ENCODE results near the gene TRIM52.

TRIM52 gene

GRCh38 chr5:181233088-181233800 lies 27.7 kb downstream of the TRIM52 start:
- 93% methylated on average over 16 of the region's 16 CpGs for WGBS, 2 experiments
- Histone ChIP-seq H3K9me3 (ENCODE audit: control insufficient read depth, low read length) (no peaks in the 10 kb centered on the region), H3K4me3 (ENCODE audit: insufficient read depth, low read depth, low read length) (no peak overlapping the region), H3K4me1 (ENCODE audit: control insufficient read depth, insufficient read depth, low read length) (no peaks in the 10 kb centered on the region), H3K27ac (ENCODE audit: insufficient read depth, low read depth, low read length, poor library complexity, severe bottlenecking) (no peak overlapping the region), H3K36me3 (ENCODE audit: control insufficient read depth, insufficient read depth, low read length) (peaks cover 44% of the 10 kb centered on the region), H3K27me3 (ENCODE audit: control insufficient read depth, insufficient read depth, low read length, poor library complexity, severe bottlenecking) (no peaks in the 10 kb centered on the region)

DNA sequence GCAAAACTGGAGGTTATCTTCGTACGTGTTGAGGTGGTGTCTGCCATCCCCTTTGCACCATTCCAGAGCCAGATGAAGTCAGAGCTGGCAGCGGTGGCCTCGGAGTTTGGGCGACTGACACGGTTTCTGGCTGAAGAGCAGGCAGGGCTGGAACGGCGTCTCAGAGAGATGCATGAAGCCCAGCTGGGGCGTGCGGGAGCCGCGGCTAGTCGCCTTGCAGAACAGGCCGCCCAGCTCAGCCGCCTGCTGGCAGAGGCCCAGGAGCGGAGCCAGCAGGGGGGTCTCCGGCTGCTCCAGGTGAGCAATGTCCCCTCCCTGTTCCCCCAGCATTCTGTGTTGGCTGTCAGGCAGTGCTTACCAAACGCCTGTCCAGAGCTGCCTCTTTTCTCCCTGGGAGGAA lies 28.4 kb downstream of the TRIM52 start:
- Histone ChIP-seq H3K4me1 (ENCODE audit: control insufficient read depth, insufficient read depth, low read length) (no peaks in the 10 kb centered on the region), H3K9me3 (ENCODE audit: control insufficient read depth, low read length) (no peaks in the 10 kb centered on the region), H3K27ac (ENCODE audit: insufficient read depth, low read depth, low read length, poor library complexity, severe bottlenecking) (no peak overlapping the region), H3K4me3 (ENCODE audit: insufficient read depth, low read depth, low read length) (no peak overlapping the region), H3K36me3 (ENCODE audit: control insufficient read depth, insufficient read depth, low read length) (peaks cover 39% of the 10 kb centered on the region), H3K27me3 (ENCODE audit: control insufficient read depth, insufficient read depth, low read length, poor library complexity, severe bottlenecking) (no peaks in the 10 kb centered on the region)
- WGBS, 2 experiments, result 93 to 95% methylated on average over 18 of the region's 18 CpGs

DNA sequence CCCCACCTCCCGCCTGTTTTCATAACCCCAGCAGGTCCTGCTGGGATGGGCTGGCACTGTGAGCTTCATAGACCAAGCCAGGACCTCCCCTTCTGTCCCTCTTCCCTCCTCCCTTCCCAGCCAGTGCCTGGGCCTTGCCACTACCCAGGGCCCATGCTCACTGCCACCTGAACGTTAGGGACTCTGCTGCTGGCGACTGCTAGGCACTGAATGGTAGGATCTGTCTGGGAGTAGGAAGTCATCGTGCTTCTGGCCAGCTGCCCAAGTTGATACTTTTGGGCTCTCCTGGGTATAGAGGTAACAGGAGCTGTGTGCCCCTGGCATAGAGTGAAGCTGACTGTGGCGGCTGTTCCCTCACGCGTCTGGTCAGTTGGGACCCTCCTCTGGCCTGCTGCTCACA lies 29.5 kb downstream of the TRIM52 start:
- Histone ChIP-seq H3K27me3 (ENCODE audit: control insufficient read depth, insufficient read depth, low read length, poor library complexity, severe bottlenecking) (no peaks in the 10 kb centered on the region), H3K36me3 (ENCODE audit: control insufficient read depth, insufficient read depth, low read length) (peaks cover 30% of the 10 kb centered on the region), H3K4me3 (ENCODE audit: insufficient read depth, low read depth, low read length) (no peak overlapping the region), H3K27ac (ENCODE audit: insufficient read depth, low read depth, low read length, poor library complexity, severe bottlenecking) (no peak overlapping the region), H3K9me3 (ENCODE audit: control insufficient read depth, low read length) (no peaks in the 10 kb centered on the region), H3K4me1 (ENCODE audit: control insufficient read depth, insufficient read depth, low read length) (no peaks in the 10 kb centered on the region)
- WGBS, 2 experiments, result 92 to 94% methylated on average over 7 of the region's 7 CpGs

DNA sequence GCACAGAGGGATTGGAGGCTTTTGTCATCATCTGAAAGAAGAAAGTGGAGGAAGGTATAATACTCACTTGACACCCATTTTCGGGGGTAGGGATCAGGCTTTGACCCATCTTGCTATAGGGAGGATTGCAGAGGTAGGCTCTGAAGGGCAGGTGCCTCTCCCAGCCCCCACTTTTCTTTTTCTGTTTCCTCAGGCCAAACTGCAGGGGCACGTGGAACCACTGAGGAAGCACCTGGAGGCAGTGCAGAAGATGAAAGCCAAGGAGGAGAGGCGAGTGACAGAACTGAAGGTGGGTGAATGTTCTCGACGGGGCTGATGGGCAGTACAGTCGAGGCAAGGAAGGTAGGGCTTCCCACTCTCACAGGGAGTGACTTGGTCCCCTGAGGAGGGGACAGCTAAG lies 30.4 kb downstream of the TRIM52 start:
- Histone ChIP-seq H3K27ac (ENCODE audit: insufficient read depth, low read depth, low read length, poor library complexity, severe bottlenecking) (no peak overlapping the region), H3K27me3 (ENCODE audit: control insufficient read depth, insufficient read depth, low read length, poor library complexity, severe bottlenecking) (no peaks in the 10 kb centered on the region), H3K36me3 (ENCODE audit: control insufficient read depth, insufficient read depth, low read length) (peaks cover 22% of the 10 kb centered on the region), H3K9me3 (ENCODE audit: control insufficient read depth, low read length) (no peaks in the 10 kb centered on the region), H3K4me3 (ENCODE audit: insufficient read depth, low read depth, low read length) (no peak overlapping the region), H3K4me1 (ENCODE audit: control insufficient read depth, insufficient read depth, low read length) (no peaks in the 10 kb centered on the region)
- WGBS, 2 experiments, result 92 to 95% methylated on average over 6 of the region's 6 CpGs

DNA sequence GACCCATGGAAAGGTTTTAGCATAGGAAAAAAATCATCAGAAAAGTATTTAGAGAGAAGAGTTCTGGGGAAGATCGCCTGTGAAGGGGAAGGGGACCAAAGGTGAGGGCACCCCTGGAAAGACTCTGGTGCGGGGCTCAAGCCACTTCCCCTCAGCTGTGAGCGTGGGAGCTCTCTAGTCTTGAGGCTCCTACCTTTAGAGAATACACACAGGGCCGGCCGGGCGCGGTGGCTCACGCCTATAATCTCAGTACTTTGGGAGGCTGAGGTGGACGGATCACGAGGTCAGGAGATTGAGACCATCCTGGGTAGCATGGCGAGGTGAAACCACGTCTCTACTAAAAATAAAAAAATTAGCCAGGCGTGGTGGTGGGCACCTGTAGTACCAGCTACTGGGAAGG lies 30.9 kb downstream of the TRIM52 start:
- 93 to 94% methylated on average over 13 of the region's 13 CpGs for WGBS, 2 experiments
- Histone ChIP-seq H3K36me3 (ENCODE audit: control insufficient read depth, insufficient read depth, low read length) (peaks cover 22% of the 10 kb centered on the region), H3K27me3 (ENCODE audit: control insufficient read depth, insufficient read depth, low read length, poor library complexity, severe bottlenecking) (no peaks in the 10 kb centered on the region), H3K4me1 (ENCODE audit: control insufficient read depth, insufficient read depth, low read length) (no peaks in the 10 kb centered on the region), H3K9me3 (ENCODE audit: control insufficient read depth, low read length) (no peaks in the 10 kb centered on the region), H3K27ac (ENCODE audit: insufficient read depth, low read depth, low read length, poor library complexity, severe bottlenecking) (no peak overlapping the region), H3K4me3 (ENCODE audit: insufficient read depth, low read depth, low read length) (no peak overlapping the region)

- Histone ChIP-seq H3K27me3 (ENCODE audit: control insufficient read depth, insufficient read depth, low read length, poor library complexity, severe bottlenecking) (no peaks in the 10 kb centered on the region), H3K4me1 (ENCODE audit: control insufficient read depth, insufficient read depth, low read length) (peaks cover 4% of the 10 kb centered on the region), H3K27ac (ENCODE audit: insufficient read depth, low read depth, low read length, poor library complexity, severe bottlenecking) (peak overlapping the region; percentile 79), H3K36me3 (ENCODE audit: control insufficient read depth, insufficient read depth, low read length) (peaks cover 4% of the 10 kb centered on the region), H3K4me3 (ENCODE audit: insufficient read depth, low read depth, low read length) (peak overlapping the region; percentile 82), H3K9me3 (ENCODE audit: control insufficient read depth, low read length) (no peaks in the 10 kb centered on the region)
- 90 to 91% methylated on average over 22 of the region's 22 CpGs for WGBS, 2 experiments
Observed at GRCh38 chr5:181224390-181225229, 36.3 kb downstream of the TRIM52 start.

GRCh38 chr5:181223729-181224389 lies 37.1 kb downstream of the TRIM52 start:
- Histone ChIP-seq H3K27ac (ENCODE audit: insufficient read depth, low read depth, low read length, poor library complexity, severe bottlenecking) (peak overlapping the region; percentile 79), H3K4me1 (ENCODE audit: control insufficient read depth, insufficient read depth, low read length) (peaks cover 4% of the 10 kb centered on the region), H3K4me3 (ENCODE audit: insufficient read depth, low read depth, low read length) (peak overlapping the region; percentile 82), H3K36me3 (ENCODE audit: control insufficient read depth, insufficient read depth, low read length) (peaks cover 3% of the 10 kb centered on the region), H3K27me3 (ENCODE audit: control insufficient read depth, insufficient read depth, low read length, poor library complexity, severe bottlenecking) (no peaks in the 10 kb centered on the region), H3K9me3 (ENCODE audit: control insufficient read depth, low read length) (no peaks in the 10 kb centered on the region)
- WGBS, 2 experiments, result 4% methylated on average over 31 of the region's 31 CpGs

- Histone ChIP-seq H3K27ac (ENCODE audit: insufficient read depth, low read depth, low read length, poor library complexity, severe bottlenecking) (peak within 1 kb of the TSS; percentile 79), H3K4me3 (ENCODE audit: insufficient read depth, low read depth, low read length) (peak within 1 kb of the TSS; percentile 82), H3K27me3 (ENCODE audit: control insufficient read depth, insufficient read depth, low read length, poor library complexity, severe bottlenecking) (no peaks in the 10 kb centered on the region), H3K36me3 (ENCODE audit: control insufficient read depth, insufficient read depth, low read length) (peaks cover 3% of the 10 kb centered on the region), H3K9me3 (ENCODE audit: control insufficient read depth, low read length) (no peaks in the 10 kb centered on the region), H3K4me1 (ENCODE audit: control insufficient read depth, insufficient read depth, low read length) (peaks cover 4% of the 10 kb centered on the region)
- 0% methylated on average over 59 of the region's 59 CpGs for WGBS, 2 experiments
Observed at GRCh38 chr5:181223058-181223728, 37.8 kb downstream of the TRIM52 start, which contains the start of gene TRIM41. Gene TRIM41, plus strand, starts transcription at chr5:181223281. Its CDS starts 719 bp downstream, at chr5:181224000.

- Histone ChIP-seq H3K4me1 (ENCODE audit: control insufficient read depth, insufficient read depth, low read length) (peaks cover 4% of the 10 kb centered on the region), H3K27ac (ENCODE audit: insufficient read depth, low read depth, low read length, poor library complexity, severe bottlenecking) (peak overlapping the region; percentile 66), H3K36me3 (ENCODE audit: control insufficient read depth, insufficient read depth, low read length) (peaks cover 3% of the 10 kb centered on the region), H3K9me3 (ENCODE audit: control insufficient read depth, low read length) (no peaks in the 10 kb centered on the region), H3K27me3 (ENCODE audit: control insufficient read depth, insufficient read depth, low read length, poor library complexity, severe bottlenecking) (peaks cover 5% of the 10 kb centered on the region), H3K4me3 (ENCODE audit: insufficient read depth, low read depth, low read length) (peak overlapping the region; percentile 82)
- WGBS, 2 experiments, result 0 to 1% methylated on average over 15 to 17 of the region's 18 CpGs
Observed at GRCh38 chr5:181222630-181223057, 38.3 kb downstream of the TRIM52 start.

Measured in ectodermal cell (in vitro differentiated cells).